Neural cell (in vitro differentiated cells): ENCODE data around the gene WDR75. TPM values are rescaled to one million over a fixed set of nuclear protein-coding genes. Genes with fewer than 3 reads are reported as not detected.

Source experiments
- H2AFZ ChIP-seq: fragments of 200-600, 300-800 bp; sonication (generic), shearing (Covaris generic); 2 replicates; pipeline ENCODE4 v1.6.0; 2014; ENCODE audit warnings: low read depth, mild to moderate bottlenecking, antibody characterized with exemption, low read length, moderate library complexity
- H3F3A ChIP-seq: fragments of 200-600 bp; shearing (Covaris generic); 2 replicates; pipeline ENCODE4 v1.6.1; 2016; ENCODE audit warnings: mild to moderate bottlenecking, moderate library complexity, mixed read lengths, antibody characterized with exemption, low read length; ENCODE audit not compliant: insufficient read depth, poor library complexity, severe bottlenecking
- H3K27ac ChIP-seq: fragments of 200-600, 300-800 bp; sonication (generic), shearing (Covaris generic); 2 replicates; pipeline ENCODE4 v1.5.1; 2014; ENCODE audit warnings: mild to moderate bottlenecking, low read length, moderate library complexity
- H3K27me3 ChIP-seq: fragments of 300-800, 200-600 bp; sonication (generic), shearing (Covaris generic); 2 replicates; pipeline ENCODE4 v1.6.0; 2014; ENCODE audit warnings: mild to moderate bottlenecking, low read depth, low read length, moderate library complexity; ENCODE audit not compliant: insufficient read depth
- H3K36me3 ChIP-seq: fragments of 300-800, 200-600 bp; sonication (generic), shearing (Covaris generic); 2 replicates; pipeline ENCODE4 v1.5.1; 2014; ENCODE audit warnings: mild to moderate bottlenecking, antibody characterized with exemption, low read length, moderate library complexity; ENCODE audit not compliant: insufficient read depth
- H3K4me2 ChIP-seq: fragments of 300-800, 200-600 bp; sonication (generic), shearing (Covaris generic); 2 replicates; pipeline ENCODE4 v1.6.0; 2014; ENCODE audit warnings: mild to moderate bottlenecking, low read length
- H3K4me3 ChIP-seq: fragments of 300-800, 200-600 bp; sonication (generic), shearing (Covaris generic); 2 replicates; pipeline ENCODE4 v1.5.1; 2014; ENCODE audit warnings: mild to moderate bottlenecking, low read length, moderate library complexity
- H3K79me2 ChIP-seq: fragments of 200-600 bp; shearing (Covaris generic); replicated peaks from 2 replicates; pipeline ENCODE4 v1.6.0; 2014; ENCODE audit warnings: mild to moderate bottlenecking, low read length, moderate library complexity; ENCODE audit not compliant: insufficient read depth
- H3K9ac ChIP-seq: fragments of 300-800, 200-600 bp; sonication (generic), shearing (Covaris generic); 2 replicates; pipeline ENCODE4 v1.6.1; 2016; ENCODE audit warnings: mild to moderate bottlenecking, low read length, mixed read lengths
- H3K9me2 ChIP-seq: fragments of 200-600 bp; shearing (Covaris generic); 2 replicates; pipeline ENCODE4 v1.6.1; 2016; ENCODE audit warnings: mild to moderate bottlenecking, low read length, mixed read lengths; ENCODE audit not compliant: insufficient read depth
- H3K9me3 ChIP-seq: fragments of 200-600, 300-800 bp; sonication (generic), shearing (Covaris generic); 2 replicates; pipeline ENCODE4 v1.6.1; 2016; ENCODE audit warnings: mild to moderate bottlenecking, mixed run types, low read length, moderate library complexity, mixed read lengths
- H4K20me1 ChIP-seq: fragments of 200-600 bp; shearing (Covaris generic); 2 replicates; pipeline ENCODE4 v1.6.1; 2016; ENCODE audit warnings: mild to moderate bottlenecking, mixed run types; ENCODE audit not compliant: insufficient read depth
- CTCF ChIP-seq: fragments of 450-650 bp; IDR thresholded peaks from 2 replicates; pipeline ENCODE4 v1.5.1; 2014; ENCODE audit warnings: antibody characterized with exemption, mild to moderate bottlenecking, moderate library complexity; ENCODE audit not compliant: poor library complexity, severe bottlenecking
- EP300 ChIP-seq: fragments of 450-650 bp; conservative IDR thresholded peaks from 2 replicates; pipeline ENCODE4 v1.6.1; 2014; ENCODE audit warnings: antibody characterized with exemption, mild to moderate bottlenecking, moderate library complexity; ENCODE audit not compliant: poor library complexity, severe bottlenecking
- EZH2 ChIP-seq: fragments of 200-600, 300-800 bp; shearing (Covaris generic), sonication (generic); IDR thresholded peaks from 2 replicates; pipeline ENCODE4 v1.6.1; 2014; ENCODE audit warnings: antibody characterized with exemption, low read length, borderline replicate concordance, mild to moderate bottlenecking; ENCODE audit not compliant: insufficient read depth, poor library complexity, severe bottlenecking
- MXI1 ChIP-seq: fragments of 450-650 bp; conservative IDR thresholded peaks from 2 replicates; pipeline ENCODE4 v1.6.1; 2014; ENCODE audit warnings: antibody characterized with exemption, mild to moderate bottlenecking; ENCODE audit not compliant: poor library complexity, severe bottlenecking
- POLR2AphosphoS5 ChIP-seq: IDR thresholded peaks from 2 replicates; pipeline ENCODE4 v1.6.1; 2012
- RAD21 ChIP-seq: fragments of 450-650 bp; conservative IDR thresholded peaks from 2 replicates; pipeline ENCODE4 v1.6.1; 2014; ENCODE audit warnings: antibody characterized with exemption, mild to moderate bottlenecking, moderate library complexity
- REST ChIP-seq: IDR thresholded peaks from 2 replicates; pipeline ENCODE4 v1.6.1; 2012; ENCODE audit warnings: borderline replicate concordance
- SMC3 ChIP-seq: fragments of 450-650 bp; conservative IDR thresholded peaks from 2 replicates; pipeline ENCODE4 v1.6.1; 2014; ENCODE audit warnings: antibody characterized with exemption, mild to moderate bottlenecking, moderate library complexity; ENCODE audit not compliant: poor library complexity
- TAF1 ChIP-seq: IDR thresholded peaks from 2 replicates; pipeline ENCODE4 v1.6.1; 2012; ENCODE audit warnings: low read depth
- polyA plus RNA-seq: library from polyadenylated mRNA; depleted of rRNA; stranded (reverse); fragments of >200 nt; gene quantifications from 2 replicates; pipeline ENCODE4 v1.2.3, GENCODE V29; 2014

The WDR75 gene
- polyA plus RNA-seq, 1 donor from 2014 or later, result 62.5 TPM

- Histone ChIP-seq H3K9ac (no peak overlapping the region), H4K20me1 (no peaks in the 10 kb centered on the region)
Measured at GRCh38 chr2:189394525-189394924, 46.7 kb upstream of the WDR75 start.

GRCh38 chr2:189402932-189403331 lies 38.3 kb upstream of the WDR75 start:
- Histone ChIP-seq H3K27ac (no peak overlapping the region), H3F3A (no peaks in the 10 kb centered on the region), H3K4me3 (no peak overlapping the region), H3K9me2 (no peaks in the 10 kb centered on the region), H3K36me3 (no peaks in the 10 kb centered on the region), H3K79me2 (no peaks in the 10 kb centered on the region), H3K4me2 (no peak overlapping the region), H3K9ac (no peak overlapping the region), H2AFZ (no peak overlapping the region), H3K27me3 (no peaks in the 10 kb centered on the region), H4K20me1 (no peaks in the 10 kb centered on the region), H3K9me3 (no peaks in the 10 kb centered on the region)
- TF ChIP-seq CTCF, result no peak
- TF ChIP-seq TAF1, result no peak
- no peak for TF ChIP-seq RAD21
- no peak for TF ChIP-seq EP300
- no peak for TF ChIP-seq SMC3
- no peak for TF ChIP-seq POLR2AphosphoS5
- TF ChIP-seq MXI1, result no peak

More at GRCh38 chr2:189394525-189394924, 46.7 kb upstream of the WDR75 start:
- Histone ChIP-seq H3K4me3 (no peak overlapping the region), H3K27ac (no peak overlapping the region), H3K27me3 (no peaks in the 10 kb centered on the region), H3K9me2 (no peaks in the 10 kb centered on the region), H3K79me2 (no peaks in the 10 kb centered on the region), H3K36me3 (no peaks in the 10 kb centered on the region), H2AFZ (no peak overlapping the region), H3F3A (no peaks in the 10 kb centered on the region), H3K9me3 (no peaks in the 10 kb centered on the region), H3K4me2 (no peak overlapping the region)
- TF ChIP-seq EZH2 (no peak), EP300 (no peak), TAF1 (no peak), MXI1 (no peak), POLR2AphosphoS5 (no peak), REST (no peak), SMC3 (no peak), CTCF (no peak), RAD21 (no peak)
